Measurements from ENCODE around the gene RPL10. TPM values are rescaled to one million over a fixed set of nuclear protein-coding genes. Genes with fewer than 3 reads are reported as not detected.

Gene RPL10
- total and polyA plus RNA-seq, 9 of the 15 experiments (the other 6 are each of a cell fraction or from before 2014, with no cell fraction given): 3,774 to 7,600 (median 5,014) TPM

DNA sequence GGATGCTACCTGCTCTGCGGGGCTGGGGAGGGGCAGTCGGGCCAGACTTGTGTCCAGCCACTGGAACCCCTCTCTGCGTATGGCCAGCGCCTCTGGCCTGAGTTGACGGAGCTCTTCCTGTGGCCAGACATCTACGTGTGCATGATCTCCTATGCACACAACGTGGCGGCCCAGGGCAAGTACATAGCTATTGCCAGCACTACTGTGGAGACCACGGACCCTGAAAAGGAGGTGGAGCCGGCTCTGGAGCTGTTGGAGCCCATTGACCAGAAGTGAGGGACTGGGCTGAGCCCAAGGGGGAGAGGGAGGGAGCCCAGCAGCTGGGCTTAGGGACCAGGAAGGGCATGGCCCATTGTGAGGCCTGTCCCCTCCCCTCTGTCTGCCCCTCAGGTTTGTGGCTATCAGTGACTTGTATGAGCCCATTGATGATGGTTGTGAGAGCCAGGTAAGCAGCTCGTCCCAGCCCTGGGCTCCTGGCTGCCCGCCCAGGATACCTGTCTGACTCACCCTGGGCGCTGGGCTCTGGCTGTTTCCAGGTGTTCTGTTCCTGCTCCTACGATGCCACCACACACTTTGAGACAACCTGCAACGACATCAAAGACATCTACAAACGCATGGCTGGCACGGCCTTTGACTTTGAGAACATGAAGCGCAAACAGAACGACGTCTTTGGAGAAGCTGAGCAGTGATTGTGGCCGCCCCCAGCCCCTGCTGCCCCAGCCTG is 44.0 kb downstream of the RPL10 start:
- FAIRE-seq (no peak), ATAC-seq (no peak), DNase-seq (ENCODE audit: extremely low read depth in 1 of 4, low spot score in 3 of 4) (no peak)
- peaks cover 38% of the 10 kb centered on the region for H3K79me2 ChIP-seq (ENCODE audit: control insufficient read depth, insufficient read depth, low read length)
- intact Hi-C loops (cut with micrococcal nuclease) (no loop called here), in situ Hi-C loops (cut with MboI) (no loop called here)
- no peaks in the 10 kb centered on the region for H3K27me3 ChIP-seq (ENCODE audit: control insufficient read depth in 2 of 2, insufficient read depth in 2 of 2, low read length in 2 of 2)
- ChIA-PET POLR2A (interaction anchor here (0.8 to 1.6 kb wide), 2 partner anchors 10 to 41 kb away, joined by 5 to 6 read pairs; no protein-coding TSS in a partner anchor), CTCF (ENCODE audit: low intra/inter-chr PET ratio) (no interaction called here)
- H3K27ac ChIP-seq (ENCODE audit: extremely low read depth, low read depth, low read length): no peak overlapping the region
- WGBS (ENCODE audit: insufficient coverage, low coverage, missing lambda C conversion rate): 82% methylated on average over 14 of the region's 21 CpGs
- H3K36me3 ChIP-seq (ENCODE audit: control insufficient read depth, insufficient read depth, low read length): peaks cover 59% of the 10 kb centered on the region; the same call in 2 of the 3 replicates
- H2AFZ ChIP-seq (ENCODE audit: low read depth, low read length): no peak overlapping the region
- no peak overlapping the region for H3K4me2 ChIP-seq (ENCODE audit: insufficient read depth, low read length)
- H3K9ac ChIP-seq (ENCODE audit: insufficient read depth in 1 of 2, low read depth in 2 of 2, low read length in 2 of 2): no peak overlapping the region; a peak in 1 of 4 replicates
- H3K9me3 ChIP-seq (replicated peaks; ENCODE audit: control insufficient read depth, insufficient read depth, low read depth, low read length): no peaks in the 10 kb centered on the region
- peaks cover 5% of the 10 kb centered on the region; the same call in 1 of the 2 replicates for H4K20me1 ChIP-seq (replicated peaks; ENCODE audit: control insufficient read depth, insufficient read depth, low read length)
- BruUV-seq (replicated peaks): TSS peak; percentile 25
- peaks cover 3% of the 10 kb centered on the region for H3K9me1 ChIP-seq (ENCODE audit: control insufficient read depth, insufficient read depth, low read length)
- H3K4me1 ChIP-seq (replicated peaks in 1 of 2; ENCODE audit: control insufficient read depth in 2 of 2, insufficient read depth in 2 of 2, low read length in 2 of 2): peaks cover 11 to 53% of the 10 kb centered on the region in 2 experiments; a peak in 4 of 5 replicates
- no peak overlapping the region for H3K4me3 ChIP-seq
- TF ChIP-seq KDM5B (IDR thresholded peaks at IDR 0.05; ENCODE audit: insufficient replicate concordance, low read depth, low read length) (no peak), BRF1 (IDR thresholded peaks at IDR 0.05; ENCODE audit: borderline replicate concordance, extremely low read depth, insufficient read length) (no peak), SRSF9 (IDR thresholded peaks at IDR 0.05; ENCODE audit: borderline replicate concordance, low read depth, low read length) (no peak), U2AF2 (optimal IDR thresholded peaks at IDR 0.05; ENCODE audit: low read depth, low read length) (no peak), ZNF354B (CRISPR knock-in tag; IDR thresholded peaks at IDR 0.05) (no peak), PRPF4 (IDR thresholded peaks at IDR 0.05; ENCODE audit: insufficient read depth, low read depth, low read length, poor library complexity, severe bottlenecking) (no peak), KAT8 (IDR thresholded peaks at IDR 0.05; ENCODE audit: low read depth) (no peak), ZKSCAN1 (IDR thresholded peaks at IDR 0.05; ENCODE audit: low read depth, low read length) (no peak), TAF7 (tag; IDR thresholded peaks at IDR 0.05) (no peak), ZNF143 (CRISPR knock-in tag; IDR thresholded peaks at IDR 0.05) (no peak), SMARCC2 (IDR thresholded peaks at IDR 0.05; ENCODE audit: low read depth) (no peak), HNRNPH1 (optimal IDR thresholded peaks at IDR 0.05; ENCODE audit: low read depth, low read length) (no peak)
- TF ChIP-seq, protein P1, sequence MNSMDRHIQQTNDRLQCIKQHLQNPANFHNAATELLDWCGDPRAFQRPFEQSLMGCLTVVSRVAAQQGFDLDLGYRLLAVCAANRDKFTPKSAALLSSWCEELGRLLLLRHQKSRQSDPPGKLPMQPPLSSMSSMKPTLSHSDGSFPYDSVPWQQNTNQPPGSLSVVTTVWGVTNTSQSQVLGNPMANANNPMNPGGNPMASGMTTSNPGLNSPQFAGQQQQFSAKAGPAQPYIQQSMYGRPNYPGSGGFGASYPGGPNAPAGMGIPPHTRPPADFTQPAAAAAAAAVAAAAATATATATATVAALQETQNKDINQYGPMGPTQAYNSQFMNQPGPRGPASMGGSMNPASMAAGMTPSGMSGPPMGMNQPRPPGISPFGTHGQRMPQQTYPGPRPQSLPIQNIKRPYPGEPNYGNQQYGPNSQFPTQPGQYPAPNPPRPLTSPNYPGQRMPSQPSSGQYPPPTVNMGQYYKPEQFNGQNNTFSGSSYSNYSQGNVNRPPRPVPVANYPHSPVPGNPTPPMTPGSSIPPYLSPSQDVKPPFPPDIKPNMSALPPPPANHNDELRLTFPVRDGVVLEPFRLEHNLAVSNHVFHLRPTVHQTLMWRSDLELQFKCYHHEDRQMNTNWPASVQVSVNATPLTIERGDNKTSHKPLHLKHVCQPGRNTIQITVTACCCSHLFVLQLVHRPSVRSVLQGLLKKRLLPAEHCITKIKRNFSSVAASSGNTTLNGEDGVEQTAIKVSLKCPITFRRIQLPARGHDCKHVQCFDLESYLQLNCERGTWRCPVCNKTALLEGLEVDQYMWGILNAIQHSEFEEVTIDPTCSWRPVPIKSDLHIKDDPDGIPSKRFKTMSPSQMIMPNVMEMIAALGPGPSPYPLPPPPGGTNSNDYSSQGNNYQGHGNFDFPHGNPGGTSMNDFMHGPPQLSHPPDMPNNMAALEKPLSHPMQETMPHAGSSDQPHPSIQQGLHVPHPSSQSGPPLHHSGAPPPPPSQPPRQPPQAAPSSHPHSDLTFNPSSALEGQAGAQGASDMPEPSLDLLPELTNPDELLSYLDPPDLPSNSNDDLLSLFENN (IDR thresholded peaks at IDR 0.05; ENCODE audit: low read depth in 2 of 2, low read length in 2 of 2): no peak
- TF ChIP-seq, protein P2, sequence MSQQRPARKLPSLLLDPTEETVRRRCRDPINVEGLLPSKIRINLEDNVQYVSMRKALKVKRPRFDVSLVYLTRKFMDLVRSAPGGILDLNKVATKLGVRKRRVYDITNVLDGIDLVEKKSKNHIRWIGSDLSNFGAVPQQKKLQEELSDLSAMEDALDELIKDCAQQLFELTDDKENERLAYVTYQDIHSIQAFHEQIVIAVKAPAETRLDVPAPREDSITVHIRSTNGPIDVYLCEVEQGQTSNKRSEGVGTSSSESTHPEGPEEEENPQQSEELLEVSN (IDR thresholded peaks at IDR 0.05; ENCODE audit: borderline replicate concordance in 1 of 2, extremely low read depth in 1 of 2, insufficient read depth in 1 of 2, insufficient read length in 1 of 2, low read depth in 1 of 2, low read length in 1 of 2, poor library complexity in 1 of 2, severe bottlenecking in 1 of 2): no peak
- TF ChIP-seq, protein P3, sequence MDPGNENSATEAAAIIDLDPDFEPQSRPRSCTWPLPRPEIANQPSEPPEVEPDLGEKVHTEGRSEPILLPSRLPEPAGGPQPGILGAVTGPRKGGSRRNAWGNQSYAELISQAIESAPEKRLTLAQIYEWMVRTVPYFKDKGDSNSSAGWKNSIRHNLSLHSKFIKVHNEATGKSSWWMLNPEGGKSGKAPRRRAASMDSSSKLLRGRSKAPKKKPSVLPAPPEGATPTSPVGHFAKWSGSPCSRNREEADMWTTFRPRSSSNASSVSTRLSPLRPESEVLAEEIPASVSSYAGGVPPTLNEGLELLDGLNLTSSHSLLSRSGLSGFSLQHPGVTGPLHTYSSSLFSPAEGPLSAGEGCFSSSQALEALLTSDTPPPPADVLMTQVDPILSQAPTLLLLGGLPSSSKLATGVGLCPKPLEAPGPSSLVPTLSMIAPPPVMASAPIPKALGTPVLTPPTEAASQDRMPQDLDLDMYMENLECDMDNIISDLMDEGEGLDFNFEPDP (CRISPR knock-in tag; IDR thresholded peaks at IDR 0.05): no peak

Data from K562 (cell line).